ENCODE data around the gene LHFPL2.

The LHFPL2 gene

GRCh38 chr5:78666041-78666444 is 17.5 kb upstream of the LHFPL2 start:
- Histone ChIP-seq H4K20me1 (no peaks in the 10 kb centered on the region), H3K36me3 (no peaks in the 10 kb centered on the region), H3K4me3 (no peak overlapping the region), H3K27ac (no peak overlapping the region), H3K4me2 (no peak overlapping the region), H3K27me3 (no peaks in the 10 kb centered on the region), H3K4me1 (no peaks in the 10 kb centered on the region), H3K9ac (no peak overlapping the region), H3K9me3 (no peaks in the 10 kb centered on the region)
- TF ChIP-seq Cebpa-rat (IDR thresholded peaks at IDR 0.05) = no peak

GRCh38 chr5:78665534-78665933 is 17.0 kb upstream of the LHFPL2 start:
- no peak for TF ChIP-seq Cebpa-rat (IDR thresholded peaks at IDR 0.05)
- Histone ChIP-seq H3K4me2 (no peak overlapping the region), H4K20me1 (no peaks in the 10 kb centered on the region), H3K27me3 (no peaks in the 10 kb centered on the region), H3K4me3 (no peak overlapping the region), H3K4me1 (no peaks in the 10 kb centered on the region), H3K27ac (no peak overlapping the region), H3K9me3 (no peaks in the 10 kb centered on the region), H3K36me3 (no peaks in the 10 kb centered on the region), H3K9ac (no peak overlapping the region)

- Histone ChIP-seq H3K27me3 (no peaks in the 10 kb centered on the region), H3K4me2 (no peak overlapping the region), H3K4me3 (no peak overlapping the region), H3K27ac (no peak overlapping the region), H4K20me1 (no peaks in the 10 kb centered on the region), H3K9ac (no peak overlapping the region), H3K36me3 (no peaks in the 10 kb centered on the region), H3K9me3 (no peaks in the 10 kb centered on the region), H3K4me1 (peaks cover 13% of the 10 kb centered on the region; the same call in 1 of the 2 replicates)
- TF ChIP-seq Cebpa-rat (IDR thresholded peaks at IDR 0.05) = no peak
These were observed 13.8 kb upstream of the LHFPL2 start for GRCh38 chr5:78662323-78662722.

- Histone ChIP-seq H3K27me3 (no peaks in the 10 kb centered on the region), H3K4me1 (peaks cover 13% of the 10 kb centered on the region; the same call in 1 of the 2 replicates), H3K36me3 (no peaks in the 10 kb centered on the region), H3K4me3 (no peak overlapping the region), H3K4me2 (no peak overlapping the region), H3K9ac (no peak overlapping the region), H4K20me1 (no peaks in the 10 kb centered on the region), H3K9me3 (no peaks in the 10 kb centered on the region), H3K27ac (no peak overlapping the region)
- TF ChIP-seq Cebpa-rat (IDR thresholded peaks at IDR 0.05) = no peak
These were observed 13.1 kb upstream of the LHFPL2 start for GRCh38 chr5:78661691-78662090.

- H3K9me3 ChIP-seq = no peaks in the 10 kb centered on the region
- H3K9ac ChIP-seq = no peak overlapping the region
- no peak overlapping the region for H3K4me2 ChIP-seq
- H3K36me3 ChIP-seq = no peaks in the 10 kb centered on the region
- TF ChIP-seq Cebpa-rat (IDR thresholded peaks at IDR 0.05) = no peak
- H3K27me3 ChIP-seq = no peaks in the 10 kb centered on the region
- no peaks in the 10 kb centered on the region for H4K20me1 ChIP-seq
- no peak overlapping the region for H3K4me3 ChIP-seq
- peaks cover 13% of the 10 kb centered on the region; the same call in 1 of the 2 replicates for H3K4me1 ChIP-seq
- H3K27ac ChIP-seq = no peak overlapping the region
These were observed 12.5 kb upstream of the LHFPL2 start for GRCh38 chr5:78661044-78661443.

- Histone ChIP-seq H3K4me1 (peaks cover 13% of the 10 kb centered on the region; the same call in 1 of the 2 replicates), H3K9me3 (no peaks in the 10 kb centered on the region), H3K4me3 (no peak overlapping the region), H3K4me2 (no peak overlapping the region), H3K27me3 (no peaks in the 10 kb centered on the region), H3K36me3 (no peaks in the 10 kb centered on the region), H3K9ac (no peak overlapping the region), H3K27ac (no peak overlapping the region), H4K20me1 (no peaks in the 10 kb centered on the region)
- no peak for TF ChIP-seq Cebpa-rat (IDR thresholded peaks at IDR 0.05)
These were observed 11.8 kb upstream of the LHFPL2 start for GRCh38 chr5:78660401-78660800.

GRCh38 chr5:78659714-78660113 is 11.1 kb upstream of the LHFPL2 start:
- Histone ChIP-seq H3K4me2 (peak overlapping the region; percentile 29; the same call in 1 of the 2 replicates), H3K27me3 (no peaks in the 10 kb centered on the region), H3K9me3 (no peaks in the 10 kb centered on the region), H3K27ac (no peak overlapping the region), H3K4me1 (peaks cover 13% of the 10 kb centered on the region; the same call in 1 of the 2 replicates), H3K36me3 (no peaks in the 10 kb centered on the region), H3K4me3 (no peak overlapping the region), H4K20me1 (no peaks in the 10 kb centered on the region), H3K9ac (no peak overlapping the region)
- no peak for TF ChIP-seq Cebpa-rat (IDR thresholded peaks at IDR 0.05)

- Histone ChIP-seq H3K9ac (no peak overlapping the region), H3K4me2 (0 out of 2 replicates have a peak overlapping the region, but pooled peaks have one; percentile 29), H3K4me3 (no peak overlapping the region), H3K27ac (no peak overlapping the region), H3K4me1 (peaks cover 13% of the 10 kb centered on the region; the same call in 1 of the 2 replicates), H4K20me1 (no peaks in the 10 kb centered on the region), H3K36me3 (no peaks in the 10 kb centered on the region), H3K9me3 (no peaks in the 10 kb centered on the region), H3K27me3 (no peaks in the 10 kb centered on the region)
- TF ChIP-seq Cebpa-rat (IDR thresholded peaks at IDR 0.05) = no peak
These were observed 10.5 kb upstream of the LHFPL2 start for GRCh38 chr5:78659114-78659513.

- Histone ChIP-seq H3K27ac (no peak overlapping the region), H3K4me1 (peaks cover 13% of the 10 kb centered on the region; the same call in 1 of the 2 replicates), H3K9me3 (no peaks in the 10 kb centered on the region), H3K27me3 (no peaks in the 10 kb centered on the region), H3K4me3 (no peak overlapping the region), H3K9ac (no peak overlapping the region), H3K36me3 (no peaks in the 10 kb centered on the region), H4K20me1 (no peaks in the 10 kb centered on the region), H3K4me2 (no peak overlapping the region)
- no peak for TF ChIP-seq Cebpa-rat (IDR thresholded peaks at IDR 0.05)
These were observed 8.6 kb upstream of the LHFPL2 start for GRCh38 chr5:78657201-78657600.

GRCh38 chr5:78655746-78656290 is 7.2 kb upstream of the LHFPL2 start:
- Histone ChIP-seq H3K4me1 (peaks cover 13% of the 10 kb centered on the region; the same call in 1 of the 2 replicates), H3K27me3 (no peaks in the 10 kb centered on the region), H3K4me2 (no peak overlapping the region), H3K9ac (no peak overlapping the region), H3K27ac (no peak overlapping the region), H3K36me3 (no peaks in the 10 kb centered on the region), H4K20me1 (no peaks in the 10 kb centered on the region), H3K9me3 (no peaks in the 10 kb centered on the region), H3K4me3 (no peak overlapping the region)
- TF ChIP-seq Cebpa-rat (IDR thresholded peaks at IDR 0.05) = no peak

GRCh38 chr5:78654386-78654785 is 5.8 kb upstream of the LHFPL2 start:
- Histone ChIP-seq H3K4me1 (peaks cover 7% of the 10 kb centered on the region; the same call in 1 of the 2 replicates), H3K27me3 (peaks cover 5% of the 10 kb centered on the region), H3K9me3 (no peaks in the 10 kb centered on the region), H4K20me1 (no peaks in the 10 kb centered on the region), H3K4me2 (no peak overlapping the region), H3K4me3 (no peak overlapping the region), H3K27ac (no peak overlapping the region), H3K36me3 (no peaks in the 10 kb centered on the region), H3K9ac (no peak overlapping the region)
- no peak for TF ChIP-seq Cebpa-rat (IDR thresholded peaks at IDR 0.05)

Measured in BLaER1 (cell line).